HG03064 (cell line): ENCODE results near the gene KLHDC4.
"Not testable (repeated sequence)": the region's sequence is repeated elsewhere in the genome, so short reads cannot be mapped to it uniquely, and the experiment has no call there.

Experiments
- ATAC-seq: cut with Tn5 transposase; IDR thresholded peaks from one replicate; pipeline ENCODE4 v1.9.1; 2021; ENCODE audit warnings: low read depth; ENCODE audit not compliant: unreplicated experiment

Gene KLHDC4

GRCh38 chr16:87722590-87723225, 43.1 kb downstream of the KLHDC4 start:
- no peak for ATAC-seq

- ATAC-seq: no peak
Observed at GRCh38 chr16:87721622-87722585, 43.9 kb downstream of the KLHDC4 start.

DNA sequence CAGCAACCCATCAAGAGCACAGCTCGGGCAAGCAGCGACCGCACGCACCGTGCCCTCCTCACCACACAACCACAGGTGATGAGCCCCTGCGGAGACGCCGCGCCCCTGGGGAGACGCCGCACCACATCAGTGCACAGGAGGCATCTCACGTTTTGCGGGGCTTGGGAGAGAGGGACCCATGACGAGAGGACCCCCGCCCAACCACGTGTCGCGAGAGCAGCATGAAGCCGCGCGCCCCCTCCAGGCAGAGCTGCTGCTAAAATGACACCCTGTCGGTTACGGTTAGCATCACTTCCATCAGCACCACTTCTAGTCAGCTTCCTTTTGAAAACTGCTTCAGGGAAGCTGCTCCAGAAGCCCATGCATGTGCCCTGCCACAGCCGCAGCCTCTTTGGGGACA, 45.3 kb downstream of the KLHDC4 start:
- no peak for ATAC-seq

DNA sequence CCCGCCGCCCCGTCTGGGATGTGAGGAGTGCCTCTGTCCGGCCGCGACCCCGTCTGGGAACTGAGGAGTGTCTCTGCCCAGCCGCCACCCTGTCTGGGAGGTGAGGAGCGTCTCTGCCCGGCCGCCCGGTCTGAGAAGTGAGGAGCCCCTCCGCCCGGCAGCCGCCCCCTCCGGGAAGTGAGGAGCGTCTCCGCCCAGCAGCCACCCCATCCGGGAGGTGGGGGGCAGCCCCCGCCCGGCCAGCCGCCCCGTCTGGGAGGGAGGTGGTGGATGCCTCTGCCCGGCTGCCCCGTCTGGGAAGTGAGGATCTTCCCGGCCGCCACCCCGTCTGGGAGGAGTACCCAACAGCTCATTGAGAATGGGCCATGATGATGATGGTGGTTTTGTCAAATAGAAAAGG, 47.0 kb downstream of the KLHDC4 start:
- not testable (repeated sequence) for ATAC-seq

DNA sequence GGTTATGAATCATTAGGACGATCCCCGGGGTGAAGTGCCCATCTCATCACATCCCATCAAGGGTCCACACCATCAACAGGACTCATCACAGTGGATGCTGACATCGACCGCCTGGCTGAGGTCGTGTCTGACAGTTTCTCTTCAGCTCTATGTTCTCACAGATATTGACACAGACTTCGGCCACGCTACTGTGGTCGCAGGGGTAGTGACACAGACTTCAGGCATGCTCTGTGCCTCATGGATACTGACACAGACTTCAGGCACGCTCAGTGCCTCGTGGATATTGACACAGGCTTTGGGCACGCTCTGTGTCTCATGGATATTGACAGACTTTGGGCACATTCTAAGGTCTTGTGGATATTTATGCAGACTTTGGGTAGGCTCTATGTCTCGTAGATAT, 50.1 kb downstream of the KLHDC4 start:
- no peak for ATAC-seq

DNA sequence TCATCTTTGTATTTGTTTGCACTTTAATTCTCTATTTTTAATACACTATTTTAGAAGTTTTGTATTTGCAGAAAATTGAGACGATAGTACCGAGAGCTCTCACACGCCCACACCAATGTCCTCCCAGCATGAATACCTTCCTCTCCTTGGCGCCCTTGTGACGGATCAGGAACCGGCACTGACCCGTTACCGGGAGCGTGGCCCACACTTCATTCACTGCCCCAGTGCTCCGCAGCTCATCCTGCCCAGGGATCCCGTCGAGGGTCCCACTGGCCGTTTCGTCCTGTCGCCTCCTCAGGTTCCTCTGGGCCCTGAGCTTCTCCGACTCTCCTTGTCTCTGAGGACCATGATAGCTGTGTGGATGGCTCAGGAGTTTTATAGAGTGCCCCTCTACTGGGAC, 50.6 kb downstream of the KLHDC4 start:
- no peak for ATAC-seq

DNA sequence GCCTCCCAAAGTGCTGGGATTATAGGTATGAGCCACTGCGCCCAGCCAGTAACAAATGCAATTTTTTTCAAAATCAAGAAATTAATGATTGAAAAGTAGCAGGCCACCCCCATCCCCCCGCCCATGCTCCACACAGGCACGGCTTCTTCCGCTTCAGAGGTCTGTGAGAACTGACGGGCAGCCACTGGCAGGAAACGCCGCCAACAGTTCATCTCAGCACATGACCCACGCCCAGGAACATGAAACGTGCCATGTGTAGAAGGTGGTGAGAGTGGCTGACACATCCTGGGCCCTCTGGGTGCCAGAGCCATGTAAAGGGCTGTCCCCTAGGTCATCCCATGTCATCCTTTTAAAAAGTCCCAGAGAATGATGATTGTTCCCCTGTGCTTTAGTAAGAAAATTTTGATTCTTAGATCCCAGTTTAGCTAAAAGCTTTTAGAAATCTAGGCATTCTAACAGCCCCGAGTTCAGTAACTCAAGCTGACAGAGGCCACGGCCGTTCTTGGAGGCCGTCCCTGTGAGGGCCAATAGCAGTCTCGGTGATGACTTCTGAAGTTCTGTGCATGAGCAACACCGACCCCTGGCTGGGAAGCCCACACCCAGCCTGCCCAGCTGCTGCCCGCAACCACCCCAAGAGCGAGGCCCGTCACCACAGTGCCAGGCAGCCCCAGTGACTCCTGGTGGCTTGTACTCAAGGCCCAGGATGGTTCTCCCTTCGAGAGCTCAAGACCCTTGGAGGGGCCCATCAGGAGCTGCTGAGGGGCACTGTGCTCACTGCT, 52.1 kb downstream of the KLHDC4 start:
- no peak for ATAC-seq

DNA sequence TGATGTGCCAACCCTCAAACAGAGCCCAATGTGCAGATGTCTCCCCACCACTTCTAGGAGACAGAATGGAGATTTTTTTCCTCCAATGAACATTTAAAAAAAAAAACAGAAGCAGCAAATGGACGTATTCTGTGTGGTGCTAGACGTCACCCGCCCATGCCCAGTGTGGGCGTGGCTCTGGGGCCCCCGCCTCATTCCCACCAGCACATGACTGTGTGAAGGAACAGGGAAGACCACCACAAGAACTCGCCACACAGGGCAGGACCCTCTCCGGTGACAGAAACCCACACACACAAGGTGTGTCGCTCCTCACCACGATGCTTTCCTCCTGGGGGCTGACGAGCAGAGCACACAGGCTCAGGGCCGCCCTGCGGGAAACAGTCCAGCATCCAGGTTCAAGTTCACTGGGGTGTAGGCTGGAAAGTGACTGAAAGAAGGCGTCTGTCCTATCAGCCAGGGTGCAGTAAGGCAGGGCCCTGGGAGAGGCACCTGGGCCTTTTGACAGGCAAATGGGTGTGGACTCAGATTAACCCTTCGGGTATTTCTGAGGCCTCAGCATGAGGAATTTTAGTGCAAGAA, 53.5 kb downstream of the KLHDC4 start:
- no peak for ATAC-seq

DNA sequence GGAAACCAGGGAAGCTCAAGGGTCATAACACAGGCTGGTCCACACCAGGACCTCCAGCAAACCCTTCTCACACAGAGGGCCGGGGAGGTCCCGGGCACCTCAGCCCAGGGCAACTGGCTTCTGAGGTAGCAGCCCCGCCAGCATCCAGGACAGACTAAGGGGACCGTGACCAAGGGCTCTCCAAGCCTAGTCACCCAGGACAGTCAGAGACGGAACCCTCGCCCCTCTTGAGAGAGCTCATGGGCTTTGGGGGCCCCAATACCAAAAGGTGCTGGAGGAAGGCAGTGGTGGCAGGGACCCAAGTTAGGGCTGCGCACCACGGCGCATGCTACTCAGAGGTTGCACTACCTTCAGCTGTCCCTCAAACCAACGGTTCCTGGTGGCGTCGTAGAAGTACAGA, 54.9 kb downstream of the KLHDC4 start:
- no peak for ATAC-seq

- no peak for ATAC-seq
Observed at GRCh38 chr16:87709677-87710076, 56.1 kb downstream of the KLHDC4 start.

- no peak for ATAC-seq
Observed at GRCh38 chr16:87708881-87709638, 56.7 kb downstream of the KLHDC4 start.

DNA sequence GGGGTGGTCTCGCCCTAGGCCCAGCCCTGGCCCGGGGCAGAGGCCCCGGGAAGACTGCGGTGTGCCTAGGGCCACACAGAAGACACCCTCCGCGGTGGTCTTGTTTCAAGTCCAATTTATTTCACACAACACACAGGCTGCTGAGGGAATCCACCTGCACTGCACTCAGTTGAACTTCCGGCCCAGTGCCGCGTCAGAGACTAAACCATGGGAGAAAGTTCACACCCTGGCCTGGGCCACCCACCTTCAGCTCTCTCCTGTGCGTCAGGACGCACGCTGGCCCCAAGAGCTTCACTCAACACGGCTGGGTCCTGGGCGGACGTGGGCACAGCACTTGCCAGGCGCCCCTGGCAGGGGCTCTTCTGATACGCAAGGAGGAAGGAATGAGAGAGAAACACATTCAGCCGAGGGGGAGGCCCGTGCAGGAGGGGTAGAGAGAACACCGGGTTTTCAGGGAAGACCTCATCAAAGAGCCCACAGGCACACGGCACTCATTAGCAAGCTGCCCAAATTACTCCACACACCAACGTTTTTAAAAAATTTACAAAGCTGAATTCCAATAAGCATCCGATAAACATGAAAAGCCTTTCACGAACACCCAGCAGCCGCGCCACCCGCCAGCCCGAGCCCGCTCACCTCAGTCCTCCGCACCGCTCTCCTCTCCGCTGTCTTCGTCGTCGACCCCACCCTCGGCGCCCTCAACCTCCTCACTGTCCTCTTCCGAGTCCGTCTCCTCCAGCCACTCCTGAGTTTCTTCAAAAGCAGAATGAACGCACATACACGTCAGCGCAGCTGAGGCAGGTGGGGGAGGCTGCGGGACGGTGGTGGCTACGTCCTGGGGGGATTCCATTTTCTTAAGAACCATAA, 57.8 kb downstream of the KLHDC4 start:
- no peak for ATAC-seq

DNA sequence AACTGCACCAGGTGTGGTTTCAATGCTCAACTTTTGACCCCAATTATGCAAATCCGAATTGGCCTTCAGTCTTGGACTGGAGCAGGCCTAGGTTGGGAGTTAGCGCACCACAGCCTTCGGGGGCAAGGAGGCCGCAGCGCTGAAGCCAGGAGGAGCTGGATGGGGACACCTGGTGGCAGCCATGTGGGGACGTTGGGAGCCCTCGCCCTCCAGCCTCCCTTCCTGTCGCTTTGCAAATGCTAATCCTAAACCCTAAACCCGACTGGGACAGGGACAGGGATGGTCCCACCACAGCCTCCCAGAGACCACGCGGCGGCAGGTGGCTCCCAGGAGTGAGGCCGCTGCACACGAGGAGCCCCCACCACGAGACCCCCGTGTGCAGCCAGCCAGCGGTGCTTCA, 58.7 kb downstream of the KLHDC4 start:
- no peak for ATAC-seq

DNA sequence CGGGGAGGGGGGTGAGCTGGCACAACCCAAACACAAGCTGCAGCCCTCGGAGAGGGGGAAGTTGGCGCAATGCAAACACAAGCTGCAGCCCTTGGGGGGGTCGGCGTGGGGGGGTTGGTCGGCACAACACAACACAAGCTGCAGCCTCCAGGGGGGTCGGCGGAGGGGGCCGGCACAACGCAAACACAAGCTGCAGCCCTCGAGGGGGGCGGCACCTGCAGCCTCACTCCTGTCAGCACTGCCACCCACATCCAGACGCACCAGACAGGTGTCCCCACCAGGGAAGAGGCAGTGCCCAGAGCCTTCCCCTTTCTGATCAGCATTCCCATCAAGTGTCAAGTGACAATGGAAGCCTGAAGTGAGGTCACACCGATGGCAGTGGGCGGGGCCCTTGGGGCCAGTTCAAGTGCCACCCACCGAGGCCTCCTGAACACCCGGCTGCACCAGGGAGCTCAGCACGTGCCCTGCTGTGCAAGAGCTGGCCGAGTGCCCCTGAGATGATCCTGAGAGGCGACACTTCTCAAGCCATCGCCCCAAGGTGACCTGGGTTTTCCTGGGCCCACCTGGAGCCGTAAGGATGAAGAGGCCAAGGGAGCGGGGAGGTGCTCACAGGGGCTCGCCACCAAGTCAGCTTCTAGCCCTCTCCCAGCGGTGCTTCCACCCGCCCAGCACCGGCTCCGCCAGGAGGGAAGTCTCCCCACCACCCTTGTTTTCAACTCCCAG, 59.3 kb downstream of the KLHDC4 start:
- no peak for ATAC-seq

DNA sequence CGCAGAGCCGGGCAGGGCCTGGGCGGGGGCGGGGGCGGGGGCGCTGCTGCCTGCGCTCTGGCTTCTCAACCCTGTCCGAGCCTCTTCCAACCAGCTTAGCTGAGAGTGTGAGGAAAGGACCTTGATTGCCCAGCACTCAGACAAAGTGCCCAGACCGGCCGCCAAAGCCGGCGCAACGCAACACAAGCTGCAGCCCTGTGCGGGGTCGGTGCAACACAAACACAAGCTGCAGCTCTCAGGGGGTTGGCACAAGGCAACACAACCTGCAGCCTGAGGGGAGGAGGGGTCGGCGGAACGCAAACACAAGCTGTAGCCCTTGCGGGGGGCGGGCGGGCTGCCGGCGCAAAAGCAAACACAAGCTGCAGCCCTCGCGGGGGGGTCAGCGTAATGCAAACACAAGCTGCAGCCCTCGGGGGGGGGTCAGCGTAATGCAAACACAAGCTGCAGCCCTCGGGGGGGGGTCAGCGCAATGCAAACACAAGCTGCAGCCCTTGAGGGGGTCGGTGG, 60.0 kb downstream of the KLHDC4 start:
- ATAC-seq: no peak

DNA sequence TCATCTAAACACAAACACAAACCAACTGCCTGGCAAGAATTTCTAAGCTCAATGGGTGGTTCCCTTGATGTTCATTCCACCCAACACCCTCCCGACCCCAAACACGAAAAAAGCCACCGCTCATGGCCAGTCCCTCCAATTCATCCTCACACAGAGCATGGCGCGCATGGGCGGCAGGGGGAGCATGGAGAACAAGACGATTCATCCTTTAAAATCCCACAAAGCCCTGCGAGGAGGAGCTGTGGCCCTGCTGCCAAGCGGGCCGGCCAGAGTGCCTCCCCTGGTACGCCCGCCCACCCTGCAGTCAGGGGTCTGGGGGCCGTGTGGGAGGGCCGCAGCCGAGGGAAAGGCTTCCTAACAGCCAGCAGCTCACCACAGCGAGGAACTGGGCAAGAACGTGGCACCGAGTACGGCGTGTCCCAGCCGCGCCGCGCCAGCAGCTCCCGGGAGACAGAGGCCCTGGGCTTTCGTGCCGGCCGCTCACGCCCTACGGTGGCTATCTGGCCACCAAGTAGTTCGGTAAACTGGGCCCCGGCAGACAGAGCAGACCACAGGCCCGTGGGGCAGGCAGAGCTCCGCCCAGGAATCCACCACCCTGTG, 60.9 kb downstream of the KLHDC4 start:
- ATAC-seq: no peak

DNA sequence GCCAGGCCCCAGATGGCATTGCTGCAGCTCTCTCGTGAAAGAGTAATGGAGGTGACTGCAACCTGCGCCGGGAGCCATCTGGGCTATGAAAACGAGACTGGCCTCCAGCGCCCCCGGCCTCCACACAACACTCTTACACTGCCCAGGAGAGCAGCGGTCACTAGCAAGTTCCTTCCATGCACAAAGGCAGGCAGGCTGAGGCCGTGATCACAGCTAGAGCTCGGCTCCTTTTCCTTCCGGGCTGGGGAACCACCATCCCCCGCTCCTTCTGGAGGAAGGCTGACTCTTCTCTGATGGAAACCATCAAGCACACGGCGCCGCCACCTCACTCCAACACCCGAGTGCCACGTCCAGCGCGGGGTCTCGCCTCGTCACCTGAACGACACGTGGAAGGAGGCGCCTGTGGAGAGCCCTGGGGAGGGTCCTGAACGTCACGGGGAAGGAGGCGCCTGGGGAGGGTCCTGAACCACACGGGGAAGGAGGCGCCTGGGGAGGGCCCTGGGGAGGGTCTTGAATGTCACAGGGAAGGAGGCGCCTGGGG, 61.9 kb downstream of the KLHDC4 start:
- no peak for ATAC-seq

DNA sequence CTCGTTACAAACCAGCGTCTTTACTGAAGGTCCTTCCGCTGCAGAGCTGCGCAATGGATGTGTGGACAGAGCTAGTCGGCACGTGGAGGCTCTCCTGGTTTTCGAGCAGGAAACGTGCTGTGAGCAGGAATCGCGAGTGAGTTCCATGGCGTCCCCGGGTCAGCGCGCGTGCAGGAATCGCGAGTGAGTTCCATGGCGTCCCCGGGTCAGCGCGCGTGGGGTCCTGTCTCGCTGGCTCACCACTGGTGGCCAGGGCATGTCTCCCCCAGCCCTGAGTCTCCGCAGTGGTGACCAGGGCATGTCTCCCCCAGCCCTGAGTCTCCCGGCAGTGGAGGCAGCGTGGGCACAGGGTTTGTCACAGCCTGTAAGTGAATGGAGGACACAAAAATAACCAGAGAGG, 62.7 kb downstream of the KLHDC4 start:
- ATAC-seq: no peak
